ENCODE results near the gene CTNND2. TPM values are rescaled to one million over a fixed set of nuclear protein-coding genes. Genes with fewer than 3 reads are reported as not detected.

CTNND2 gene
- total RNA-seq, 1 donor from 2014 or later: 143 TPM

DNA sequence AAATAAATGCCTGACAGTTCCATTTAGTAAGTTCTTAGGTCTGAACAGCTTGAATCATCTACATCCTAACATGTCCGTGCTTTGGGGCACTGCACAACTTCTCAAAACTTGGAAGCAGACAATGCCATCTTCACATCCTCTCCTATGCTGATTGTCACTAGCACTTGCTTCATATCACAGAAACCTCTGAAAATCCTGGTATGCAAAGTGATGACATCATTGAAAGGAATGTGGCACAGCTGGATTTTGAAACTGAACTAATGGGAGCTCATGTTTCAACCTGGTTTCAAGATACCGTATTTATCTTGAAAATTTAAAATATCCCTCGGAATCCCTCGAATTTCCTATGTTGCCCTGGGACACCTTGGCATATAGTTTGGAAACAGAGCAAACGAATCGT lies 653.0 kb downstream of the CTNND2 start:
- DNase-seq (ENCODE audit: low spot score, unreplicated experiment): no peak
- Mint-ChIP-seq H3K9me3 (ENCODE audit: low read depth) (no peaks in the 10 kb centered on the region), H3K27ac (peak overlapping the region; percentile 89), H3K27me3 (peaks cover 3% of the 10 kb centered on the region), H3K4me1 (ENCODE audit: low read depth) (peaks cover 24% of the 10 kb centered on the region), H3K4me3 (ENCODE audit: low read depth) (no peak overlapping the region), H3K36me3 (ENCODE audit: insufficient read depth) (peaks cover 8% of the 10 kb centered on the region)
- TF ChIP-seq, protein P1, sequence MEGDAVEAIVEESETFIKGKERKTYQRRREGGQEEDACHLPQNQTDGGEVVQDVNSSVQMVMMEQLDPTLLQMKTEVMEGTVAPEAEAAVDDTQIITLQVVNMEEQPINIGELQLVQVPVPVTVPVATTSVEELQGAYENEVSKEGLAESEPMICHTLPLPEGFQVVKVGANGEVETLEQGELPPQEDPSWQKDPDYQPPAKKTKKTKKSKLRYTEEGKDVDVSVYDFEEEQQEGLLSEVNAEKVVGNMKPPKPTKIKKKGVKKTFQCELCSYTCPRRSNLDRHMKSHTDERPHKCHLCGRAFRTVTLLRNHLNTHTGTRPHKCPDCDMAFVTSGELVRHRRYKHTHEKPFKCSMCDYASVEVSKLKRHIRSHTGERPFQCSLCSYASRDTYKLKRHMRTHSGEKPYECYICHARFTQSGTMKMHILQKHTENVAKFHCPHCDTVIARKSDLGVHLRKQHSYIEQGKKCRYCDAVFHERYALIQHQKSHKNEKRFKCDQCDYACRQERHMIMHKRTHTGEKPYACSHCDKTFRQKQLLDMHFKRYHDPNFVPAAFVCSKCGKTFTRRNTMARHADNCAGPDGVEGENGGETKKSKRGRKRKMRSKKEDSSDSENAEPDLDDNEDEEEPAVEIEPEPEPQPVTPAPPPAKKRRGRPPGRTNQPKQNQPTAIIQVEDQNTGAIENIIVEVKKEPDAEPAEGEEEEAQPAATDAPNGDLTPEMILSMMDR (IDR thresholded peaks at IDR 0.05; ENCODE audit: unreplicated experiment): no peak

DNA sequence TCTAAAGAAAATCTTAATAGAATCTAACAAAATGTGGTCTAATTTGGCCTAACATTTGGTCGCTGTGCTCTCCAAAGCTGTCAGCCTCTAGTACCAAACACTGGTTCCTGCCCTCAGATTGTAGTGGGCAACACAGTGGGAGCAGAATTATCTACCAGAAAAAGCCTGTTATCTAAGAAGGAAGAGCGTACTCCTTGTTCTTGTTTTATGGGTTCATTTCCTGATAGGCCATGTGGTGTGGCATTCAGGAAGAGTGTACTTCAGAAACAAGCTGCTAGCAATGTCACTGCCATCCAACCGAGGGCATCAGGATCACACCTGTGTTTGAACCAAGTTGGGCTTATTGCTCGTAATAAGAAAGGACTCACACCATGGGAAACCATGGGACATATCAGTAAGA lies 655.3 kb downstream of the CTNND2 start:
- peaks cover 10% of the 10 kb centered on the region for H3K36me3 Mint-ChIP-seq (ENCODE audit: insufficient read depth)
- H3K4me1 Mint-ChIP-seq (ENCODE audit: low read depth): peaks cover 20% of the 10 kb centered on the region
- H3K27me3 Mint-ChIP-seq: no peaks in the 10 kb centered on the region
- TF ChIP-seq, protein P1 (IDR thresholded peaks at IDR 0.05; ENCODE audit: unreplicated experiment): no peak
- no peak for DNase-seq (ENCODE audit: low spot score, unreplicated experiment)
- no peak overlapping the region for H3K4me3 Mint-ChIP-seq (ENCODE audit: low read depth)
- peak overlapping the region; percentile 85 for H3K27ac Mint-ChIP-seq
- no peaks in the 10 kb centered on the region for H3K9me3 Mint-ChIP-seq (ENCODE audit: low read depth)

DNA sequence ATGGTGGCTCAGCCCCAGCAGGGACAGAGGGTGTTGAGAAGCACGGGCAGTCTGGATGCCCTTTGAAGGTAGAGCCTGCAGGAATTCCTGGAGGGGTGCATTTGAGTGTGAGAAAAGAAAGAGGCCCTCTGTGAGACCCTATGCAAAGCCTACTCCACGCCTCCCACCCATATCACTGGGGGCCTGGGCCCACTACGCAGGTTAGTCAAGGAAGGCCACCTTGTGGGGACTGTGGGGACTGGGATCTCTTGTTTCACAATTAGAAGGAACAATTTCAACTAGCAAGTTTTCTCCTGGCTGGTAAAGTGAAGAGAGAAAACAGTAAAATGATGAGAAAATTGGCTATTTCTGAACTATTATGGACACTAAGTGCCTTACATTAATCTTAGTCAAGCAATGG lies 657.0 kb downstream of the CTNND2 start:
- no peaks in the 10 kb centered on the region for H3K9me3 Mint-ChIP-seq (ENCODE audit: low read depth)
- peaks cover 10% of the 10 kb centered on the region for H3K36me3 Mint-ChIP-seq (ENCODE audit: insufficient read depth)
- TF ChIP-seq, protein P1 (IDR thresholded peaks at IDR 0.05; ENCODE audit: unreplicated experiment): no peak
- H3K27ac Mint-ChIP-seq: no peak overlapping the region
- DNase-seq (ENCODE audit: low spot score, unreplicated experiment): no peak
- H3K4me3 Mint-ChIP-seq (ENCODE audit: low read depth): no peak overlapping the region
- H3K27me3 Mint-ChIP-seq: no peaks in the 10 kb centered on the region
- peaks cover 9% of the 10 kb centered on the region for H3K4me1 Mint-ChIP-seq (ENCODE audit: low read depth)

DNA sequence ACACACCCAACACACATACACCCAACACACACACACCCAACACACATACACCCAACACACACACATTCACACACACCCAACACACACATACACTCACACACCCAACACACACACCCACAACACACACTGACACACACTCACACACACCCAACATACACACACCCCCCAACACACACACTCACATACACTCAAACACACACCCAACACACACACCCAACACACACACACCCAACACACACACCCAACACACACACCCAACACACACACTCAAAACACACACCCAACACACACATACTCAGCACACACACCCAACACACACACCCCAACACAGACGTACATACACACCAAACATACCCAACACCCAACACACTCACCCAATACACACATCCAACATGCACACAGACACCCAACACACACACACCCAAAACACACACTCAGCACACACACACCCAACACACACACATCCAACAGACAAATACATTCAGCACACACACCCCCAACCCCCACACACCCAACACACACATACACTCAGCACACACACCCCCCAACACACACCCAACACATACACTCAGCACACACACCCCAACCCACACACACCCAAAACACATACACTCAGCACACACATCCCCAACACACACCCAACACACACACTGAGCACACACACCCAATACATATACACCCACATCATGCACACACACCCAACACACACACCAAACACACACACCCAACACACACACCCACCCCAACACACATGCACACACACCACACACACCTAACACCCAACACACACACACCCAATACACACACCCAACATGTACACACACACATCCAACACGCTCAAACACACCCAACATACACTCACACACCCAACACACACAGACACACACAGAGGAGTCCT lies 663.7 kb downstream of the CTNND2 start:
- Mint-ChIP-seq H3K4me1 (ENCODE audit: low read depth) (no peaks in the 10 kb centered on the region), H3K36me3 (ENCODE audit: insufficient read depth) (peaks cover 6% of the 10 kb centered on the region), H3K27me3 (no peaks in the 10 kb centered on the region), H3K9me3 (ENCODE audit: low read depth) (peaks cover 3% of the 10 kb centered on the region), H3K4me3 (ENCODE audit: low read depth) (no peak overlapping the region), H3K27ac (peak overlapping the region; percentile 55)
- TF ChIP-seq, protein P1 (IDR thresholded peaks at IDR 0.05; ENCODE audit: unreplicated experiment): no peak
- DNase-seq (ENCODE audit: low spot score, unreplicated experiment): no peak

DNA sequence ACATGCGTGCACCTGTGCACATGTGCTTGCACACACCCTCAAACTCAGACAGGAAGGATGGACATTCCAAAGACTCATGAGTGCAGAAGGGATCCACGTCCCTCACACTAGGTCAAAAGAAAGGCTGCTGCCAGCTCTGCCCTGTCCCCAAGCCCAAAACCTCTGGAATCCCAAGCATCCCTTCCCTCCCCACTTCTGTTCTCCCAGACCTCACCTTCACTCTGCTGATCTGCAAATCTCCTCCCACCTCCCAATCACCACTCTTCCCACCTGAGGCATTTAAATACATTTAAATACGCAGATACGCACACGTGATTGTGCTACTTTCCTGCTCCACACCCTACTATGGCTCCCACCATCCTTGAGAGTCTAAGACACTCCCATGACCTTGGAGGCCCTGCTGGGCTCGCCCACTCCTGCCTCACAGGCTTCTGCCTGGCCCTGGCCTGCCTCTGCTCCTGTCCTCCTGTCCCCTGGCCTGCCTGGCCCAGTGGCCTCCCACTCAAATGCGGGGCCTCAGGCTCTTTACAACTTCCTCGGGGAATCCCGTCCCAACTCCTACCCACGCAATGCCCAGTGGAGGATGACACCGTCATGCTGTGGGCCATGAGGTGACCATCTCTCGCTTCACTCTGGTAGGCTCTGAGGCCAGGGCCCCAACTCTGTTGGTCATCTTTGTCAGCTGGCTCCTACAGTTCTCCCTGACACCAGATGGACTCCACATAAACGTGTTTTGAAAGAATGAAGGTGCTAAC lies 664.8 kb downstream of the CTNND2 start:
- TF ChIP-seq, protein P1 (IDR thresholded peaks at IDR 0.05; ENCODE audit: unreplicated experiment): no peak
- DNase-seq (ENCODE audit: low spot score, unreplicated experiment): no peak
- H3K4me1 Mint-ChIP-seq (ENCODE audit: low read depth): no peaks in the 10 kb centered on the region

More for the DNA sequence above, 664.8 kb downstream of the CTNND2 start:
- peak overlapping the region; percentile 89 for H3K27ac Mint-ChIP-seq
- peaks cover 3% of the 10 kb centered on the region for H3K9me3 Mint-ChIP-seq (ENCODE audit: low read depth)
- H3K27me3 Mint-ChIP-seq: no peaks in the 10 kb centered on the region
- H3K4me3 Mint-ChIP-seq (ENCODE audit: low read depth): no peak overlapping the region
- peaks cover 10% of the 10 kb centered on the region for H3K36me3 Mint-ChIP-seq (ENCODE audit: insufficient read depth)

Measured in progenitor cell of endocrine pancreas (in vitro differentiated cells).